PC-3 (cell line): Measurements from ENCODE around the gene CFC1B. TPM values are rescaled to one million over a fixed set of nuclear protein-coding genes. Genes with fewer than 3 reads are reported as not detected.
"Not testable (repeated sequence)": the region's sequence is repeated elsewhere in the genome, so short reads cannot be mapped to it uniquely, and the experiment has no call there.

ENCODE experiments used
- ATAC-seq: fragments of 200-7000 bp; cut with Tn5 transposase; 2 replicates; pipeline ENCODE4 v1.9.1; 2020; ENCODE audit warnings: mild to moderate bottlenecking, moderate library complexity
- BruUV-seq: library from RNA; stranded (reverse); fragments of 400-500 nt; replicated peaks from 2 replicates; lab custom pipeline; 2021; lab: Mats Ljungman, UMichigan
- CTCF ChIA-PET: fragments of 300-600 bp; sonication (Branson Sonifier 250); formaldehyde crosslinking; loops from one replicate; lab custom pipeline; 2022; ENCODE audit warnings: antibody characterized with exemption; lab: Charles Lee
- POLR2A ChIA-PET: fragments of 300-600 bp; sonication (Branson Sonifier 250); formaldehyde crosslinking; loops from one replicate; lab custom pipeline; 2022; ENCODE audit warnings: antibody characterized with exemption; ENCODE audit not compliant: unreplicated experiment; lab: Charles Lee
- DNase-seq: peaks from one replicate; pipeline ENCODE4 v3.0.0-alpha.2; 2015
- H2AFZ ChIP-seq: fragments of 300-600 bp; sonication (generic); 2 replicates; pipeline ENCODE4 v1.6.0; 2016; ENCODE audit warnings: antibody characterized with exemption, low read length
- H3F3A ChIP-seq: fragments of 300-600 bp; sonication (generic); one replicate; pipeline ENCODE4 v1.6.0; 2017; ENCODE audit warnings: antibody characterized with exemption, low read length, control low read depth, mild to moderate bottlenecking; ENCODE audit not compliant: unreplicated experiment
- H3K27ac ChIP-seq: fragments of 300-600 bp; sonication (generic); 2 replicates; pipeline ENCODE4 v1.5.1; 2016; ENCODE audit warnings: mild to moderate bottlenecking, low read length
- H3K27me3 ChIP-seq: fragments of 300-600 bp; sonication (generic); 2 replicates; pipeline ENCODE4 v1.6.1; 2016; ENCODE audit warnings: low read length, mixed read lengths
- H3K36me3 ChIP-seq: fragments of 300-600 bp; sonication (generic); 2 replicates; pipeline ENCODE4 v1.6.1; 2016; ENCODE audit warnings: low read depth, mixed run types, low read length, mixed read lengths
- H3K4me1 ChIP-seq: fragments of 300-600 bp; sonication (generic); 2 replicates; pipeline ENCODE4 v1.5.1; 2016; ENCODE audit warnings: low read length; ENCODE audit not compliant: insufficient read depth
- H3K4me2 ChIP-seq: fragments of 300-600 bp; sonication (generic); 2 replicates; pipeline ENCODE4 v1.6.0; 2016; ENCODE audit warnings: low read length
- H3K4me3 ChIP-seq: fragments of 300-600 bp; sonication (generic); 2 replicates; pipeline ENCODE4 v1.5.1; 2016; ENCODE audit warnings: mild to moderate bottlenecking, low read length, mixed read lengths
- H3K79me2 ChIP-seq: fragments of 300-600 bp; sonication (generic); 2 replicates; pipeline ENCODE4 v1.6.1; 2017; ENCODE audit warnings: low read length, mixed read lengths
- H3K9ac ChIP-seq: fragments of 300-600 bp; sonication (generic); 2 replicates; pipeline ENCODE4 v1.6.0; 2016; ENCODE audit warnings: mild to moderate bottlenecking, low read length
- H3K9me2 ChIP-seq: fragments of 300-600 bp; sonication (generic); replicated peaks from 2 replicates; pipeline ENCODE4 v1.6.1; 2016; ENCODE audit warnings: mixed run types, low read length, mixed read lengths
- H3K9me3 ChIP-seq: fragments of 300-600 bp; sonication (generic); 2 replicates; pipeline ENCODE4 v1.6.1; 2016; ENCODE audit warnings: low read length, mixed read lengths
- H4K20me1 ChIP-seq: fragments of 300-600 bp; sonication (generic); 2 replicates; pipeline ENCODE4 v1.6.1; 2016; ENCODE audit warnings: low read length, mixed read lengths
- intact Hi-C: fragments of 100-400 bp; cut with micrococcal nuclease; formaldehyde crosslinking; loops from 2 replicates; pipeline ENCODE4 v1.9.0; 2023
- total RNA-seq: library from RNA; depleted of rRNA; stranded (reverse); fragments of >200 nt; gene quantifications from 2 replicates; pipeline ENCODE4 v1.2.3, GENCODE V29; 2014

The CFC1B gene
- total RNA-seq, 1 experiment from 2014 or later = not detected

DNA sequence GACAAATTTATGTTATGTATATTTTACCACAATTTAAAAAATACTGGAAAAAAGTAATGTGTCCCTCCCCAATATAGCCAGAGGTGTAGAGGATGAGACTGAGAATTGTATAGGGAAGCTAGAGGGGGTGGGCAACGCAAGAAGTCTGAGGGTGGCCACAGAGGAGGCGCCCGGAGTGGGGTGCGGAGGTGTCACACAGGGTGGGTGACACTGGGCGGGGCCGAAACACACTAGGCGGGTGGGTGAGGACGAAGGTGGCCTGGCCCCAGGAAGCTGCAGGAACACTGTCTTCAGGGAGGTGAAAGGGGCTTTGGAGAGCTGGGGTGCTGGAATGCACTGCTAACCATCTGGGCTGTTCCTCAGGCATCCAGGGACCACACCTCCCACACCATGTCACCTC, 35.4 kb downstream of the CFC1B start:
- H3K36me3 ChIP-seq, H3K9me2 ChIP-seq, BruUV-seq, H2AFZ ChIP-seq, intact Hi-C loops, H3K4me3 ChIP-seq, H3K79me2 ChIP-seq, H3K4me2 ChIP-seq, H3K27me3 ChIP-seq, H3K27ac ChIP-seq, H3K9ac ChIP-seq, POLR2A ChIA-PET, H3K9me3 ChIP-seq, H3F3A ChIP-seq, ATAC-seq, DNase-seq, H4K20me1 ChIP-seq, CTCF ChIA-PET, H3K4me1 ChIP-seq: not testable (repeated sequence)

- CTCF ChIA-PET, intact Hi-C loops, BruUV-seq, H3K27me3 ChIP-seq, H3K9me2 ChIP-seq, H3K4me1 ChIP-seq, ATAC-seq, H3K9me3 ChIP-seq, H3K4me3 ChIP-seq, H3F3A ChIP-seq, H3K36me3 ChIP-seq, H3K79me2 ChIP-seq, H3K4me2 ChIP-seq, H3K9ac ChIP-seq, H4K20me1 ChIP-seq, DNase-seq, POLR2A ChIA-PET, H3K27ac ChIP-seq, H2AFZ ChIP-seq: not testable (repeated sequence)
Measured at GRCh38 chr2:130566165-130566564, 45.1 kb downstream of the CFC1B start.

DNA sequence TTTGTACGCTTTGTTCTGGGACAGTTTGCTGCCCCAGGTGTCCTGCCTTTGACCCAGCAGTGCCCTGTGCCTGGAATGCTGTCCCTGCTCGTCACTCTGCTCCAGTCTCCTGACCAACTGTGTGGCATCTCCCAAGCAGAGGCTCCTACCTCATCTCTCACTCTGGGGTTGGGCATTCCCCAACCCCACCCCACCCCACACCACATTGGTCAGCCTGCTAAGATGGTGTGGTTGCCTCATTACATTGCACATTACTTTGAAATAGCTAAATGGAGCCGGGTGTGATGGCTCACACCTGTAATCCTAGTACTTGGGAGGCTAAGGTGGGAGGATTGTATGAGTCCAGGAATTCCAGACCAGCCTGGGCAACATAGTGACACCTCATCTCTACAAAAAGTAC, 50.9 kb downstream of the CFC1B start:
- H3K4me1 ChIP-seq, H4K20me1 ChIP-seq, ATAC-seq, H3K79me2 ChIP-seq, intact Hi-C loops, H3K9ac ChIP-seq, CTCF ChIA-PET, BruUV-seq, H3F3A ChIP-seq, POLR2A ChIA-PET, H3K4me3 ChIP-seq, H2AFZ ChIP-seq, H3K27ac ChIP-seq, H3K36me3 ChIP-seq, H3K9me3 ChIP-seq, H3K9me2 ChIP-seq, H3K4me2 ChIP-seq, H3K27me3 ChIP-seq, DNase-seq: not testable (repeated sequence)

DNA sequence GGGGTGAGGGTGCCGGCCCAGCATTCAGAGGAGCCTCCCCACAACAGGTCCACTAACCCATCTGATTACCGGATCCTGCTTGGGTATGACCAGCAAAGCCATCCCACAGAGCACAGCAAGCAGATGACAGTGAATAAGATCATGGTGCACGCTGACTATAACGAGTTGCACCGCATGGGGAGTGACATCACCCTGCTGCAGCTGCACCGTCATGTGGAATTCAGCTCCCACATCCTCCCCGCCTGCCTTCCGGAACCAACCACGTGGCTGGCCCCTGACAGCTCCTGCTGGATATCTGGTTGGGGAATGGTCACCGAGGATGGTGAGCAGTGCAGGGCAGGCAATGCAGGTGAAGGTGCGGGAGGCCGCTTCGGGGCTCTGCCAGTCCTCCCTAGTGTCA, 53.2 kb downstream of the CFC1B start:
- H3K27me3 ChIP-seq, H4K20me1 ChIP-seq, H3K79me2 ChIP-seq, H3K9ac ChIP-seq, ATAC-seq, DNase-seq, H3K9me3 ChIP-seq, H3K9me2 ChIP-seq, CTCF ChIA-PET, BruUV-seq, H3K36me3 ChIP-seq, H3F3A ChIP-seq, H3K27ac ChIP-seq, H3K4me3 ChIP-seq, H3K4me1 ChIP-seq, H3K4me2 ChIP-seq, H2AFZ ChIP-seq, intact Hi-C loops, POLR2A ChIA-PET: not testable (repeated sequence)

GRCh38 chr2:130576209-130576784, 55.3 kb downstream of the CFC1B start:
- BruUV-seq, DNase-seq, H3K36me3 ChIP-seq, H3K9ac ChIP-seq, POLR2A ChIA-PET, H3K79me2 ChIP-seq, H3K4me1 ChIP-seq, H3K4me2 ChIP-seq, H3F3A ChIP-seq, CTCF ChIA-PET, H3K9me3 ChIP-seq, H2AFZ ChIP-seq, intact Hi-C loops, ATAC-seq, H3K4me3 ChIP-seq, H4K20me1 ChIP-seq, H3K27me3 ChIP-seq, H3K9me2 ChIP-seq, H3K27ac ChIP-seq: not testable (repeated sequence)

DNA sequence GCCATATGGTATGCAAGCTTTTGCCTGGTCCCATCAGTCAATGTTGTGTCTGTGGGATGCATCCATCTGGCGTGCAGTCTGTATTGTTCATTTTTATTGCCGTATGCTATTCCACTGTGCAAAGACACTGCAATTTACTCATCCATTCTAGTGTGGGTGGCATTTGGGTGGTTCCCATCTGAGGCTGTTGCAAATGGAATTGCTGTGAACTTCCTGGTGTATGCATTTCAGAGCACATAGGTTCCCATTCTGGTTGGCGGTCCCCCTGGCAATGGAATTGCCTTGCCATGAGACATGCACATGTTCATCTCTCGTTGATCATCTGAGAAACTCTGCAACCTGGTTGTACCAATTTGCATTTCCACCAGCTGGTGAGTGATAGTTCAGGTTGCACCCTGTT, 56.5 kb downstream of the CFC1B start:
- H4K20me1 ChIP-seq, H3K4me1 ChIP-seq, intact Hi-C loops, CTCF ChIA-PET, H3K9me3 ChIP-seq, H3K79me2 ChIP-seq, BruUV-seq, DNase-seq, H3K27ac ChIP-seq, H3K9me2 ChIP-seq, H3K36me3 ChIP-seq, H2AFZ ChIP-seq, H3K9ac ChIP-seq, H3K4me2 ChIP-seq, POLR2A ChIA-PET, H3K4me3 ChIP-seq, H3F3A ChIP-seq, ATAC-seq, H3K27me3 ChIP-seq: not testable (repeated sequence)
